H4 (cell line): Measurements from ENCODE around the gene SDF4. TPM values are rescaled to one million over a fixed set of nuclear protein-coding genes. Genes with fewer than 3 reads are reported as not detected.

Experiments used
- total RNA-seq: library from RNA; depleted of rRNA; stranded (reverse); fragments of >200 nt; shearing (Covaris generic); gene quantifications from 2 replicates; pipeline ENCODE4 v1.2.3, GENCODE V29; 2014; rRNA removed

The SDF4 gene
- total RNA-seq, 1 experiment from 2014 or later, result 101 TPM

Other genes with a start within 250 kb of the SDF4 start
- gene PERM1, start 249.9 kb downstream of the SDF4 start, total RNA-seq, result 0.19 TPM in 1 of 2 replicates, not detected in the other
- gene HES4, start 231.9 kb downstream of the SDF4 start, total RNA-seq, result 3.6 and 17.7 TPM in 2 replicates
- 353 and 452 TPM in 2 replicates for gene ISG15, start 218.5 kb downstream of the SDF4 start, total RNA-seq
- 37.0 and 52.1 TPM in 2 replicates for gene AGRN, start 211.9 kb downstream of the SDF4 start, total RNA-seq
- not detected in 2 replicates for gene RNF223, start 157.7 kb downstream of the SDF4 start, total RNA-seq
- gene C1orf159, start 115.9 kb downstream of the SDF4 start, total RNA-seq, result 11.8 and 16.4 TPM in 2 replicates
- gene TTLL10, start 58.1 kb downstream of the SDF4 start, total RNA-seq, result not detected in 2 replicates
- gene TNFRSF18, start 25.4 kb downstream of the SDF4 start, total RNA-seq, result not detected in 2 replicates
- gene TNFRSF4, start 17.8 kb downstream of the SDF4 start, total RNA-seq, result not detected in 2 replicates
- 20.5 and 29.6 TPM in 2 replicates for gene B3GALT6, start 236 bp upstream of the SDF4 start, total RNA-seq
- gene C1QTNF12, start 14.7 kb upstream of the SDF4 start, total RNA-seq, result 0.21 TPM in 1 of 2 replicates, not detected in the other
- 52.7 and 66.5 TPM in 2 replicates for gene UBE2J2, start 41.9 kb upstream of the SDF4 start, total RNA-seq
- 0.53 and 1.9 TPM in 2 replicates for gene SCNN1D, start 48.4 kb upstream of the SDF4 start, total RNA-seq
- 10.6 and 16.6 TPM in 2 replicates for gene ACAP3, start 75.9 kb upstream of the SDF4 start, total RNA-seq
- gene PUSL1, start 76.6 kb upstream of the SDF4 start, total RNA-seq, result 24.7 and 29.3 TPM in 2 replicates
- gene INTS11, start 92.7 kb upstream of the SDF4 start, total RNA-seq, result 76.9 and 88.3 TPM in 2 replicates
- 12.0 and 18.5 TPM in 2 replicates for gene CPTP, start 92.8 kb upstream of the SDF4 start, total RNA-seq
- not detected in 2 replicates for gene TAS1R3, start 99.3 kb upstream of the SDF4 start, total RNA-seq
- gene DVL1, start 117.4 kb upstream of the SDF4 start, total RNA-seq, result 11.7 and 33.3 TPM in 2 replicates
- gene MXRA8, start 126.6 kb upstream of the SDF4 start, total RNA-seq, result 41.2 and 46.0 TPM in 2 replicates
- gene AURKAIP1, start 143.2 kb upstream of the SDF4 start, total RNA-seq, result 162 and 168 TPM in 2 replicates
- gene CCNL2, start 167.3 kb upstream of the SDF4 start, total RNA-seq, result 46.0 and 49.4 TPM in 2 replicates
- gene MRPL20, start 175.3 kb upstream of the SDF4 start, total RNA-seq, result 243 and 264 TPM in 2 replicates
- not detected in 2 replicates for gene ANKRD65, start 189.3 kb upstream of the SDF4 start, total RNA-seq
- gene VWA1, start 203.7 kb upstream of the SDF4 start, total RNA-seq, result 0.04 TPM in 1 of 2 replicates, not detected in the other
- not detected in 2 replicates for gene ATAD3C, start 217.7 kb upstream of the SDF4 start, total RNA-seq
- gene ATAD3B, start 239.8 kb upstream of the SDF4 start, total RNA-seq, result 4.4 and 5.7 TPM in 2 replicates